ENCODE measurements around the gene CDC73. TPM values are rescaled to one million over a fixed set of nuclear protein-coding genes. Genes with fewer than 3 reads are reported as not detected.

CDC73 gene
- total and polyA plus RNA-seq, 2 donors from 2014 or later: 11.4 to 73.1 TPM

GRCh38 chr1:193199940-193200339 is 78.1 kb downstream of the CDC73 start:
- Histone ChIP-seq H3K9me3 (ENCODE audit: control insufficient read depth in 2 of 3, insufficient read depth in 1 of 3, low read length in 3 of 3) (no peaks in the 10 kb centered on the region), H3K4me3 (ENCODE audit: low read length in 3 of 3) (no peak overlapping the region), H3K27me3 (ENCODE audit: control insufficient read depth, insufficient read depth, low read length) (no peaks in the 10 kb centered on the region), H3K27ac (ENCODE audit: low read depth in 2 of 2, low read length in 2 of 2) (no peak overlapping the region), H3K9ac (ENCODE audit: low read length in 3 of 3) (no peak overlapping the region), H3K4me1 (ENCODE audit: control insufficient read depth in 2 of 3, insufficient read depth in 2 of 3, low read depth in 1 of 3, low read length in 3 of 3) (no peaks in the 10 kb centered on the region), H3K36me3 (ENCODE audit: control insufficient read depth in 2 of 3, insufficient read depth in 3 of 3, low read length in 3 of 3) (no peaks in the 10 kb centered on the region)
- intact Hi-C loops (cut with DNase I): no loop called here
- DNase-seq: no peak
- TF ChIP-seq, protein P1, sequence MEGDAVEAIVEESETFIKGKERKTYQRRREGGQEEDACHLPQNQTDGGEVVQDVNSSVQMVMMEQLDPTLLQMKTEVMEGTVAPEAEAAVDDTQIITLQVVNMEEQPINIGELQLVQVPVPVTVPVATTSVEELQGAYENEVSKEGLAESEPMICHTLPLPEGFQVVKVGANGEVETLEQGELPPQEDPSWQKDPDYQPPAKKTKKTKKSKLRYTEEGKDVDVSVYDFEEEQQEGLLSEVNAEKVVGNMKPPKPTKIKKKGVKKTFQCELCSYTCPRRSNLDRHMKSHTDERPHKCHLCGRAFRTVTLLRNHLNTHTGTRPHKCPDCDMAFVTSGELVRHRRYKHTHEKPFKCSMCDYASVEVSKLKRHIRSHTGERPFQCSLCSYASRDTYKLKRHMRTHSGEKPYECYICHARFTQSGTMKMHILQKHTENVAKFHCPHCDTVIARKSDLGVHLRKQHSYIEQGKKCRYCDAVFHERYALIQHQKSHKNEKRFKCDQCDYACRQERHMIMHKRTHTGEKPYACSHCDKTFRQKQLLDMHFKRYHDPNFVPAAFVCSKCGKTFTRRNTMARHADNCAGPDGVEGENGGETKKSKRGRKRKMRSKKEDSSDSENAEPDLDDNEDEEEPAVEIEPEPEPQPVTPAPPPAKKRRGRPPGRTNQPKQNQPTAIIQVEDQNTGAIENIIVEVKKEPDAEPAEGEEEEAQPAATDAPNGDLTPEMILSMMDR (IDR thresholded peaks at IDR 0.05; ENCODE audit: borderline replicate concordance, extremely low read depth, insufficient read depth): no peak
- FAIRE-seq: no peak

GRCh38 chr1:193201021-193201420 is 79.2 kb downstream of the CDC73 start:
- Histone ChIP-seq H3K9ac (ENCODE audit: low read length in 3 of 3) (no peak overlapping the region), H3K27ac (ENCODE audit: low read depth in 2 of 2, low read length in 2 of 2) (no peak overlapping the region), H3K27me3 (ENCODE audit: control insufficient read depth, insufficient read depth, low read length) (no peaks in the 10 kb centered on the region), H3K4me3 (ENCODE audit: low read length in 3 of 3) (no peak overlapping the region), H3K4me1 (ENCODE audit: control insufficient read depth in 2 of 3, insufficient read depth in 2 of 3, low read depth in 1 of 3, low read length in 3 of 3) (no peaks in the 10 kb centered on the region), H3K9me3 (ENCODE audit: control insufficient read depth in 2 of 3, insufficient read depth in 1 of 3, low read length in 3 of 3) (no peaks in the 10 kb centered on the region), H3K36me3 (ENCODE audit: control insufficient read depth in 2 of 3, insufficient read depth in 3 of 3, low read length in 3 of 3) (peaks cover 0 to under 1% (median 0%) of the 10 kb centered on the region in 3 donors)
- no peak for DNase-seq
- TF ChIP-seq, protein P1 (IDR thresholded peaks at IDR 0.05; ENCODE audit: borderline replicate concordance, extremely low read depth, insufficient read depth): no peak
- FAIRE-seq: no peak
- intact Hi-C loops (cut with DNase I): no loop called here

DNA sequence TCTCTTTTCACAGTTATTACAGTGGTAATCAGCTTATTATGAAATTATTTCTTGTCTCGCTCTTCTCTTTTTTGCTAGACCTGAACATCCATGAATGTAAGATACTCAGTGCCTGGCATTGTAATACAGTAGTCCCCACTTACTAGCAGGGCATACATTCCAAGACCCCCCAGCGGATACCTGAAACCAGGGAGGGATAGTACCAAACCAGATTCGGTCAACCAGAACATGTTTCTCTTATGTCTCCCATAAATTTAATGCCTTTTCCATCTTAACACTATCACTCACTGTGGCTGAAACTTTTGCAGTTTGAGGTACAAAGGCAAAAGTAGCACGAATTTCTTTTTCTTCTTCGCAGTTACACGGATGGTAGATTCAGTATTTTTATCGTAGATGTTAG is 89.2 kb downstream of the CDC73 start:
- TF ChIP-seq, protein P1 (IDR thresholded peaks at IDR 0.05; ENCODE audit: borderline replicate concordance, extremely low read depth, insufficient read depth): no peak
- FAIRE-seq (no peak), DNase-seq (peak in 4 of 5 donors; percentile 53 to 84 (median 74))
- H3K27ac ChIP-seq (ENCODE audit: low read depth in 2 of 2, low read length in 2 of 2): no peak overlapping the region
- no peaks in the 10 kb centered on the region for H3K27me3 ChIP-seq (ENCODE audit: control insufficient read depth, insufficient read depth, low read length)
- H3K4me3 ChIP-seq (ENCODE audit: low read length in 3 of 3): no peak overlapping the region
- H3K9ac ChIP-seq (ENCODE audit: low read length in 3 of 3): no peak overlapping the region
- intact Hi-C loops (cut with DNase I): no loop called here
- H3K9me3 ChIP-seq (ENCODE audit: control insufficient read depth in 2 of 3, insufficient read depth in 1 of 3, low read length in 3 of 3): peaks cover 0 to 10% (median 1%) of the 10 kb centered on the region in 3 donors
- no peaks in the 10 kb centered on the region for H3K4me1 ChIP-seq (ENCODE audit: control insufficient read depth in 2 of 3, insufficient read depth in 2 of 3, low read depth in 1 of 3, low read length in 3 of 3)
- peaks cover 0 to 8% (median 5%) of the 10 kb centered on the region in 3 donors for H3K36me3 ChIP-seq (ENCODE audit: control insufficient read depth in 2 of 3, insufficient read depth in 3 of 3, low read length in 3 of 3)

GRCh38 chr1:193211539-193211938 is 89.7 kb downstream of the CDC73 start:
- peak in 1 of 5 donors; percentile 26 for DNase-seq
- Histone ChIP-seq H3K9me3 (ENCODE audit: control insufficient read depth in 2 of 3, insufficient read depth in 1 of 3, low read length in 3 of 3) (peaks cover 0 to 7% (median 0%) of the 10 kb centered on the region in 3 donors), H3K9ac (ENCODE audit: low read length in 3 of 3) (no peak overlapping the region), H3K4me1 (ENCODE audit: control insufficient read depth in 2 of 3, insufficient read depth in 2 of 3, low read depth in 1 of 3, low read length in 3 of 3) (no peaks in the 10 kb centered on the region), H3K27ac (ENCODE audit: low read depth in 2 of 2, low read length in 2 of 2) (no peak overlapping the region), H3K27me3 (ENCODE audit: control insufficient read depth, insufficient read depth, low read length) (no peaks in the 10 kb centered on the region), H3K4me3 (ENCODE audit: low read length in 3 of 3) (no peak overlapping the region), H3K36me3 (ENCODE audit: control insufficient read depth in 2 of 3, insufficient read depth in 3 of 3, low read length in 3 of 3) (peaks cover 0 to 5% (median 5%) of the 10 kb centered on the region in 3 donors)
- intact Hi-C loops (cut with DNase I): no loop called here
- FAIRE-seq: no peak
- TF ChIP-seq, protein P1 (IDR thresholded peaks at IDR 0.05; ENCODE audit: borderline replicate concordance, extremely low read depth, insufficient read depth): no peak
